ENCODE measurements around the gene ITPA. TPM values are rescaled to one million over a fixed set of nuclear protein-coding genes. Genes with fewer than 3 reads are reported as not detected.

ITPA gene
- total RNA-seq, 1 donor from 2014 or later, result 58.4 TPM

DNA sequence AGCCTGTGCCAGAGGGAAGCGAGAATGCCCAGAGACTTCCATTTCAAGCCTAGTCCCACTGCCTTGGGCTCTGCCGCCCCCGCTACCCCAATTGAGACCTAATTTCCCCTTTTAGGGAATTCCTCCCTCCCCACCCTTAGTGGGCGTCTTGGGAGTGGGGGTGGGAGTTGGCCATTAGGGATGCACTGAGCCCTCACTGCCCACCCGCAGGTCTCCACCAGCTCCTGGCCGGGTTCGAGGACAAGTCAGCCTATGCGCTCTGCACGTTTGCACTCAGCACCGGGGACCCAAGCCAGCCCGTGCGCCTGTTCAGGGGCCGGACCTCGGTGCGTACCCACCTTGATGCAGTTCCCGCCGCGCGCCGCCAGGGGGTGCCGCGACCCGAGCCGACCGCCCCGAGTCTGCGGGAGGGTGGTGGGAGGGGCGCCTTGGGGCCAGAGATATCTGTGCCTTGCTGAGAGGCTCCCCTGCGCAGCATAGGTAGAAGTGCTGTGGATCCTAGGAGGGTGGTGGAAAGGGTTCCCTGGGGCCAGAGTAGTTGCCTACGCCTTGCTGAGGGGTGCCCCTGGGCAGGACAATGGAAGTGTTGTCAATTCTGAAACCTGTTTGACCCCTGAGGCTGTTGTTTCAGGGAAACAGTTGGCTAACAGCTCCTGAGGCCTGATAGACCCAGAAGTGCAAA is 9.2 kb downstream of the ITPA start:
- Mint-ChIP-seq H3K27ac (ENCODE audit: unreplicated experiment) (no peak overlapping the region), H3K4me1 (ENCODE audit: unreplicated experiment) (no peaks in the 10 kb centered on the region), H3K36me3 (ENCODE audit: unreplicated experiment) (peaks cover 13% of the 10 kb centered on the region), H3K4me3 (ENCODE audit: unreplicated experiment) (no peak overlapping the region), H3K27me3 (ENCODE audit: unreplicated experiment) (no peaks in the 10 kb centered on the region), H3K9me3 (ENCODE audit: unreplicated experiment) (no peaks in the 10 kb centered on the region)
- TF ChIP-seq, protein P1, sequence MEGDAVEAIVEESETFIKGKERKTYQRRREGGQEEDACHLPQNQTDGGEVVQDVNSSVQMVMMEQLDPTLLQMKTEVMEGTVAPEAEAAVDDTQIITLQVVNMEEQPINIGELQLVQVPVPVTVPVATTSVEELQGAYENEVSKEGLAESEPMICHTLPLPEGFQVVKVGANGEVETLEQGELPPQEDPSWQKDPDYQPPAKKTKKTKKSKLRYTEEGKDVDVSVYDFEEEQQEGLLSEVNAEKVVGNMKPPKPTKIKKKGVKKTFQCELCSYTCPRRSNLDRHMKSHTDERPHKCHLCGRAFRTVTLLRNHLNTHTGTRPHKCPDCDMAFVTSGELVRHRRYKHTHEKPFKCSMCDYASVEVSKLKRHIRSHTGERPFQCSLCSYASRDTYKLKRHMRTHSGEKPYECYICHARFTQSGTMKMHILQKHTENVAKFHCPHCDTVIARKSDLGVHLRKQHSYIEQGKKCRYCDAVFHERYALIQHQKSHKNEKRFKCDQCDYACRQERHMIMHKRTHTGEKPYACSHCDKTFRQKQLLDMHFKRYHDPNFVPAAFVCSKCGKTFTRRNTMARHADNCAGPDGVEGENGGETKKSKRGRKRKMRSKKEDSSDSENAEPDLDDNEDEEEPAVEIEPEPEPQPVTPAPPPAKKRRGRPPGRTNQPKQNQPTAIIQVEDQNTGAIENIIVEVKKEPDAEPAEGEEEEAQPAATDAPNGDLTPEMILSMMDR (IDR thresholded peaks at IDR 0.05), result peak; percentile 93
- no peak for DNase-seq (ENCODE audit: extremely low spot score, unreplicated experiment)

DNA sequence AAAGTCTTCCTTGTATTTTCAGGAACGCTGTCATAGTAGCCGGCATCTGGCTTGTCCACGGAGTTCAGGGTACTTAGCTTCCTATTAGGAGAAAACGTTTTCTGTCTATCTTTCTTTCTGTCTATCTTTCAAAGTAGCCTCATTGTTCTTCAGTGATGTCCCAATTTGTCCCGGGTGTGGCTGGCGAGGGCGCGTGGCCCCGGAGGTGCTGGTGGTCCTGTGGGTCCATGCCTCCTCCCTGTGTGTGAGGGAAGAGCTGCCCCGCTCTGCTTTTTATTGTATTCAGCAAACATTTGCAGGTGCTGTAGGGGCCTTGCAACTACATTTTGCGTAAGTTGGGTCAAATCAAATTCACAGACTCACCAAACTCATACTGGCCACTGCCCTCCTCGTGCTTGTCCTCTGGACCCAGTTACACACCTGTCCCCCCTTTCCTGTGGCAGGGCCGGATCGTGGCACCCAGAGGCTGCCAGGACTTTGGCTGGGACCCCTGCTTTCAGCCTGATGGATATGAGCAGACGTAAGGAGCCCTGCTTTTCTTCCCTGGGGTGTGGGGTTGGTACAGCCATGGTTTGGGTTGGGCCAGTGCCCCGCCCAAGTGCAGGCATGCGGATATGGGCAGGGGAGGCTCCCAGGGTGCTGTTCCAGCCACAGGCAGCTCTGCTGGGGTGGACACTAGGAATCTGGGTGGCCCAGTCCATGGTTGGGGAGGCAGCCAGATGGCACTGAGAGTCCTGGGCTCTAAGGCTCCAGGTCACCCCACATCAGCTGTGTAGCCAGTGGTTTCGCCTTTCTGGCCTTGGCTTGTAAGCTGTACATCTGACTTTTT is 12.3 kb downstream of the ITPA start:
- Mint-ChIP-seq H3K9me3 (ENCODE audit: unreplicated experiment) (no peaks in the 10 kb centered on the region), H3K4me1 (ENCODE audit: unreplicated experiment) (peaks cover 5% of the 10 kb centered on the region), H3K4me3 (ENCODE audit: unreplicated experiment) (no peak overlapping the region), H3K36me3 (ENCODE audit: unreplicated experiment) (peaks cover 12% of the 10 kb centered on the region), H3K27ac (ENCODE audit: unreplicated experiment) (no peak overlapping the region), H3K27me3 (ENCODE audit: unreplicated experiment) (no peaks in the 10 kb centered on the region)
- TF ChIP-seq, protein P1 (IDR thresholded peaks at IDR 0.05), result no peak
- no peak for DNase-seq (ENCODE audit: extremely low spot score, unreplicated experiment)

DNA sequence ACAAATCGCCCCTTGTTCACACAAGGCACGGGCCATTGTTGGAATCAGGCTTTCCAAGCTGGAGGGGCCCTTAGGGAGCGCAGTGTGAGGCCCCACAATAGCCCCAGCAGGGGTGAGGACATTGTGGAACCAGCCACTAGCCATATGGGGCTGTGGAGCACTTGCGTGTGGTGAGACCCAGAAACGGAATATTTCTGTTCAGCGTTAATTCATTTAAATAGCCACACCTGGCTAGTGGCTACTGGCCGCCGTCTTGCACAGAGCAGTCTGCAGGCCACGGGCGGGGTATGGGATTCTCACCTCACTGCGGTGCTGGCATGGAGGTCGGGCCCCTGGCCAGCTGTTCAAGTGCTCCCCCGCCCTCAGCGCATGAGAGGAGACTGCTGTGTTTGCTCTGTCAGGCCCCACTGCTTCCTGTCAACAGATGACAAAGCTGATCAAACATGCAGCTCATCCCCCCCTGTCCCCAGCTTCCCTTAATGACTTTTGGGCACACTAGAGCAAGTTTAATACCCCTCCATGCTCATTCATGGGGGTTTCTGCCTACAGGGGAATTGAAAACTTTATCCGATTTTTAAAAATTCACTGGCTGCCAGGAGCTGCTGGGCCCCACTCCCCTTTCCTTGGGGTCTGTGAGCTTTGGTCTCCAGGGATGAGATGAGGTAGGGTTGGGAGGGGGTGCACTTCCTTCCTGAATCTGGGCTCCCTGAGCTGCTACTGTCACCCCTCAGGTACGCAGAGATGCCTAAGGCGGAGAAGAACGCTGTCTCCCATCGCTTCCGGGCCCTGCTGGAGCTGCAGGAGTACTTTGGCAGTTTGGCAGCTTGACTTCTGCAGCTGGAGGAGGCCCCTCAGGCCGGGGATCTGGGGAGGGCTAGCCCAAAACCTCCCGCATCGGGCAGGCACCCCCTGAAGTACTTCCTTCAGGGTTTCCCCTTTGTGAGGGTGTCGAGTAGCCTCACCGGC is 13.6 kb downstream of the ITPA start:
- Mint-ChIP-seq H3K36me3 (ENCODE audit: unreplicated experiment) (peaks cover 12% of the 10 kb centered on the region), H3K27ac (ENCODE audit: unreplicated experiment) (no peak overlapping the region), H3K9me3 (ENCODE audit: unreplicated experiment) (no peaks in the 10 kb centered on the region), H3K4me3 (ENCODE audit: unreplicated experiment) (no peak overlapping the region), H3K27me3 (ENCODE audit: unreplicated experiment) (no peaks in the 10 kb centered on the region), H3K4me1 (ENCODE audit: unreplicated experiment) (peaks cover 5% of the 10 kb centered on the region)
- no peak for DNase-seq (ENCODE audit: extremely low spot score, unreplicated experiment)
- TF ChIP-seq, protein P1 (IDR thresholded peaks at IDR 0.05), result no peak

- Mint-ChIP-seq H3K4me3 (ENCODE audit: unreplicated experiment) (no peak overlapping the region), H3K27ac (ENCODE audit: unreplicated experiment) (no peak overlapping the region), H3K36me3 (ENCODE audit: unreplicated experiment) (peaks cover 12% of the 10 kb centered on the region), H3K27me3 (ENCODE audit: unreplicated experiment) (no peaks in the 10 kb centered on the region), H3K4me1 (ENCODE audit: unreplicated experiment) (peaks cover 5% of the 10 kb centered on the region), H3K9me3 (ENCODE audit: unreplicated experiment) (no peaks in the 10 kb centered on the region)
- TF ChIP-seq, protein P1 (IDR thresholded peaks at IDR 0.05), result no peak
- DNase-seq (ENCODE audit: extremely low spot score, unreplicated experiment), result no peak
These were observed 14.3 kb downstream of the ITPA start for GRCh38 chr20:3223651-3223993.
